ENCODE results near the gene SH3BP4. TPM values are rescaled to one million over a fixed set of nuclear protein-coding genes. Genes with fewer than 3 reads are reported as not detected.
A peak's percentile ranks its signal among the peaks of the same experiment; 100 is the strongest.

The SH3BP4 gene
- total and polyA plus RNA-seq, 2 of the 13 experiments (the other 11 are each of a cell fraction or from before 2014, with no cell fraction given): 34.6 to 99.1 TPM

DNA sequence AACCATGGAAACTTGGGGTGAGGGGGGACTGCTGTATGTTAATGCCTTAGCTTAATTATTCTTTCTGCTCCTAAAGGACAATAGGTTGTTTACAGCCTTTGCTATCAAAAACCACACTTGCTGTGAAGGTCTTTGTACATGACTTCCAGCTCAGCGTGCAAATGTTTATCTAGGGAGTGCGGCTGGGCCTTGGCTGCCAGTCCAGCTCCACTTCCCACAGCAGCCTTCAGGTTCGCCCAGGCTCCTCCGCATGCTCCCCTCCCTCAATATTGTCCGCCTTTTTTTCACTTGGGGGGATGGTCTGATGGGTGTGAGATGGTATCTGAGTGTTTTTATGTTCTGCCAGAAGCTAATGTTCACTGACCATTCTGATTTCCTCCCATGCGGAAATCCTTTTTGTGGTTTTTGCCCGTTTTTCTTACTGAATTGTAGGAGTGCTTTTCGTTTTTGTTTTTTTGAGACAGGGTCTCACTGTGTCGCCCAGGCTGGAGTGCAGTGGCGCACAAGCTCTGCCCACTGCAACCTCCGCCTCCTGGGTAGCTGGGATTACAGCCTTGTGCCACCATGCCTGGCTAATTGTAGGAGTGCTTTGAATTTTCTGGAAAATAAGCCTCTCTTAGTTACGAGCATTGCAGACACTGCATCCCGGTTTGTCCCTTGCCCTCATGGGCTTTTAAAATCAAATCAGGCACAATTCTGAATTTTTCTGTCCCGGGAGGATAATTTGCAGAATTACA, 28.8 kb downstream of the SH3BP4 start (continued):
- TF ChIP-seq ZNF607 (CRISPR knock-in tag; IDR thresholded peaks at IDR 0.05; ENCODE audit: borderline replicate concordance): 0 out of 2 replicates have a peak, but pooled peaks have one; percentile 24
- TF ChIP-seq MED8 (CRISPR knock-in tag; IDR thresholded peaks at IDR 0.05; ENCODE audit: insufficient replicate concordance): peak; percentile 58
- peak; percentile 80; the same call in 1 of the 2 replicates for TF ChIP-seq ZNF501 (CRISPR knock-in tag; IDR thresholded peaks at IDR 0.05)
- 0 out of 2 replicates have a peak, but pooled peaks have one; percentile 45 for TF ChIP-seq NAIF1 (CRISPR knock-in tag; IDR thresholded peaks at IDR 0.05; ENCODE audit: borderline replicate concordance)
- TF ChIP-seq ZSCAN31 (CRISPR knock-in tag; IDR thresholded peaks at IDR 0.05; ENCODE audit: low read depth): no peak
- TF ChIP-seq TBX2 (CRISPR knock-in tag; IDR thresholded peaks at IDR 0.05; ENCODE audit: borderline replicate concordance): peak; percentile 80; the same call in 1 of the 2 replicates
- TF ChIP-seq NCOA2 (CRISPR knock-in tag; IDR thresholded peaks at IDR 0.05): peak; percentile 22; the same call in 1 of the 2 replicates
- TF ChIP-seq, protein P1, sequence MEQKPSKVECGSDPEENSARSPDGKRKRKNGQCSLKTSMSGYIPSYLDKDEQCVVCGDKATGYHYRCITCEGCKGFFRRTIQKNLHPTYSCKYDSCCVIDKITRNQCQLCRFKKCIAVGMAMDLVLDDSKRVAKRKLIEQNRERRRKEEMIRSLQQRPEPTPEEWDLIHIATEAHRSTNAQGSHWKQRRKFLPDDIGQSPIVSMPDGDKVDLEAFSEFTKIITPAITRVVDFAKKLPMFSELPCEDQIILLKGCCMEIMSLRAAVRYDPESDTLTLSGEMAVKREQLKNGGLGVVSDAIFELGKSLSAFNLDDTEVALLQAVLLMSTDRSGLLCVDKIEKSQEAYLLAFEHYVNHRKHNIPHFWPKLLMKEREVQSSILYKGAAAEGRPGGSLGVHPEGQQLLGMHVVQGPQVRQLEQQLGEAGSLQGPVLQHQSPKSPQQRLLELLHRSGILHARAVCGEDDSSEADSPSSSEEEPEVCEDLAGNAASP (CRISPR knock-in tag; IDR thresholded peaks at IDR 0.05; ENCODE audit: borderline replicate concordance): peak; percentile 66; the same call in 1 of the 2 replicates
- TF ChIP-seq AHR (CRISPR knock-in tag; IDR thresholded peaks at IDR 0.05): no peak; the same call in 1 of the 2 replicates
- 0 out of 2 replicates have a peak, but pooled peaks have one; percentile 67 for TF ChIP-seq SP140L (CRISPR knock-in tag; IDR thresholded peaks at IDR 0.05; ENCODE audit: borderline replicate concordance)
- no peak for TF ChIP-seq ZFP36L2 (CRISPR knock-in tag; IDR thresholded peaks at IDR 0.05)
- TF ChIP-seq, protein P2, sequence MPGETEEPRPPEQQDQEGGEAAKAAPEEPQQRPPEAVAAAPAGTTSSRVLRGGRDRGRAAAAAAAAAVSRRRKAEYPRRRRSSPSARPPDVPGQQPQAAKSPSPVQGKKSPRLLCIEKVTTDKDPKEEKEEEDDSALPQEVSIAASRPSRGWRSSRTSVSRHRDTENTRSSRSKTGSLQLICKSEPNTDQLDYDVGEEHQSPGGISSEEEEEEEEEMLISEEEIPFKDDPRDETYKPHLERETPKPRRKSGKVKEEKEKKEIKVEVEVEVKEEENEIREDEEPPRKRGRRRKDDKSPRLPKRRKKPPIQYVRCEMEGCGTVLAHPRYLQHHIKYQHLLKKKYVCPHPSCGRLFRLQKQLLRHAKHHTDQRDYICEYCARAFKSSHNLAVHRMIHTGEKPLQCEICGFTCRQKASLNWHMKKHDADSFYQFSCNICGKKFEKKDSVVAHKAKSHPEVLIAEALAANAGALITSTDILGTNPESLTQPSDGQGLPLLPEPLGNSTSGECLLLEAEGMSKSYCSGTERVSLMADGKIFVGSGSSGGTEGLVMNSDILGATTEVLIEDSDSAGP (CRISPR knock-in tag; IDR thresholded peaks at IDR 0.05; ENCODE audit: borderline replicate concordance): peak; percentile 72; the same call in 1 of the 2 replicates
- no peak for TF ChIP-seq HCFC1 (IDR thresholded peaks at IDR 0.05; ENCODE audit: low read depth, low read length)
- peak; percentile 41; the same call in 1 of the 2 replicates for TF ChIP-seq RBFOX2 (IDR thresholded peaks at IDR 0.05; ENCODE audit: low read depth, low read length)
- no peak for TF ChIP-seq ZNF709 (CRISPR knock-in tag; IDR thresholded peaks at IDR 0.05)
- TF ChIP-seq, protein P3, sequence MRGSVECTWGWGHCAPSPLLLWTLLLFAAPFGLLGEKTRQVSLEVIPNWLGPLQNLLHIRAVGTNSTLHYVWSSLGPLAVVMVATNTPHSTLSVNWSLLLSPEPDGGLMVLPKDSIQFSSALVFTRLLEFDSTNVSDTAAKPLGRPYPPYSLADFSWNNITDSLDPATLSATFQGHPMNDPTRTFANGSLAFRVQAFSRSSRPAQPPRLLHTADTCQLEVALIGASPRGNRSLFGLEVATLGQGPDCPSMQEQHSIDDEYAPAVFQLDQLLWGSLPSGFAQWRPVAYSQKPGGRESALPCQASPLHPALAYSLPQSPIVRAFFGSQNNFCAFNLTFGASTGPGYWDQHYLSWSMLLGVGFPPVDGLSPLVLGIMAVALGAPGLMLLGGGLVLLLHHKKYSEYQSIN (CRISPR knock-in tag; IDR thresholded peaks at IDR 0.05; ENCODE audit: borderline replicate concordance): no peak
- TF ChIP-seq, protein P4, sequence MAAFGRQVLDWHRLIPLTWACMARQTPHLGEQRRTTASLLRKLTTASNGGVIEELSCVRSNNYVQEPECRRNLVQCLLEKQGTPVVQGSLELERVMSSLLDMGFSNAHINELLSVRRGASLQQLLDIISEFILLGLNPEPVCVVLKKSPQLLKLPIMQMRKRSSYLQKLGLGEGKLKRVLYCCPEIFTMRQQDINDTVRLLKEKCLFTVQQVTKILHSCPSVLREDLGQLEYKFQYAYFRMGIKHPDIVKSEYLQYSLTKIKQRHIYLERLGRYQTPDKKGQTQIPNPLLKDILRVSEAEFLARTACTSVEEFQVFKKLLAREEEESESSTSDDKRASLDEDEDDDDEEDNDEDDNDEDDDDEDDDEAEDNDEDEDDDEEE (CRISPR knock-in tag; IDR thresholded peaks at IDR 0.05): no peak
- peak; percentile 17; the same call in 1 of the 2 replicates for TF ChIP-seq ZNF792 (CRISPR knock-in tag; IDR thresholded peaks at IDR 0.05)
- TF ChIP-seq POGZ (CRISPR knock-in tag; IDR thresholded peaks at IDR 0.05): 0 out of 2 replicates have a peak, but pooled peaks have one; percentile 15

Measured in HepG2 (cell line).